ENCODE data around the gene GPA33. TPM values are rescaled to one million over a fixed set of nuclear protein-coding genes. Genes with fewer than 3 reads are reported as not detected.

GPA33 gene
- total RNA-seq, 4 donors from 2014 or later = 15.7 to 397 (median 317) TPM

- H3K27me3 ChIP-seq = no peaks in the 10 kb centered on the region
- no peak overlapping the region for H3K4me3 ChIP-seq
- DNase-seq = no peak
- H3K4me1 ChIP-seq = no peaks in the 10 kb centered on the region
- no peaks in the 10 kb centered on the region for H3K9me3 ChIP-seq
- H3K36me3 ChIP-seq = peaks cover 0 to 34% (median 0%) of the 10 kb centered on the region in 3 donors
- peak in 1 of 6 experiments; percentile 6 for TF ChIP-seq CTCF (IDR thresholded peaks at IDR 0.05)
- no peak for TF ChIP-seq POLR2A (IDR thresholded peaks at IDR 0.05)
- H3K27ac ChIP-seq = no peak overlapping the region
These were observed 29.8 kb downstream of the GPA33 start for GRCh38 chr1:167060141-167061072.

- H3K36me3 ChIP-seq = peaks cover 0 to 41% (median 0%) of the 10 kb centered on the region in 3 donors
- H3K4me3 ChIP-seq = no peak overlapping the region
- DNase-seq = no peak
- no peak overlapping the region for H3K27ac ChIP-seq
- H3K9me3 ChIP-seq = no peaks in the 10 kb centered on the region
- TF ChIP-seq POLR2A (IDR thresholded peaks at IDR 0.05) (no peak), CTCF (IDR thresholded peaks at IDR 0.05) (no peak)
- no peaks in the 10 kb centered on the region for H3K4me1 ChIP-seq
- H3K27me3 ChIP-seq = no peaks in the 10 kb centered on the region
These were observed 30.4 kb downstream of the GPA33 start for GRCh38 chr1:167059809-167060107.

GRCh38 chr1:167059045-167059808 lies 30.9 kb downstream of the GPA33 start:
- TF ChIP-seq CTCF (IDR thresholded peaks at IDR 0.05) (peak; percentile 70 to 95 (median 84)), POLR2A (IDR thresholded peaks at IDR 0.05) (no peak)
- no peaks in the 10 kb centered on the region for H3K27me3 ChIP-seq
- no peak overlapping the region for H3K4me3 ChIP-seq
- H3K9me3 ChIP-seq = no peaks in the 10 kb centered on the region
- no peak overlapping the region for H3K27ac ChIP-seq
- peak; percentile 66 to 88 (median 73) for DNase-seq
- peaks cover 0 to 45% (median 0%) of the 10 kb centered on the region in 3 donors for H3K36me3 ChIP-seq
- H3K4me1 ChIP-seq = no peaks in the 10 kb centered on the region

GRCh38 chr1:167057241-167057688 lies 32.9 kb downstream of the GPA33 start:
- no peaks in the 10 kb centered on the region for H3K9me3 ChIP-seq
- H3K4me3 ChIP-seq = no peak overlapping the region
- no peak for TF ChIP-seq POLR2A (IDR thresholded peaks at IDR 0.05)
- TF ChIP-seq CTCF (IDR thresholded peaks at IDR 0.05) = peak in 1 of 6 experiments; percentile 16
- no peak for DNase-seq
- no peaks in the 10 kb centered on the region for H3K27me3 ChIP-seq
- H3K4me1 ChIP-seq = no peaks in the 10 kb centered on the region
- no peak overlapping the region for H3K27ac ChIP-seq
- peaks cover 0 to 43% (median 0%) of the 10 kb centered on the region in 3 donors for H3K36me3 ChIP-seq

- Histone ChIP-seq H3K9me3 (no peaks in the 10 kb centered on the region), H3K4me3 (no peak overlapping the region), H3K27ac (no peak overlapping the region), H3K36me3 (peaks cover 0 to 43% (median 0%) of the 10 kb centered on the region in 3 donors), H3K27me3 (no peaks in the 10 kb centered on the region), H3K4me1 (no peaks in the 10 kb centered on the region)
- DNase-seq = no peak
- TF ChIP-seq POLR2A (IDR thresholded peaks at IDR 0.05) (no peak), CTCF (IDR thresholded peaks at IDR 0.05) (no peak)
These were observed 33.5 kb downstream of the GPA33 start for GRCh38 chr1:167056529-167057231.

Data from Peyer's patch (tissue), 4 donors.